Measurements from ENCODE around the gene PPP2R2D.
"Not testable (repeated sequence)": the region's sequence is repeated elsewhere in the genome, so short reads cannot be mapped to it uniquely, and the experiment has no call there.

PPP2R2D gene

GRCh38 chr10:131919461-131919860 lies 18.7 kb downstream of the PPP2R2D start:
- H3K4me1 ChIP-seq (ENCODE audit: control insufficient read depth, insufficient read depth, low read length, poor library complexity, severe bottlenecking); H3K27me3 ChIP-seq (replicated peaks; ENCODE audit: control insufficient read depth, insufficient read depth, low read length, poor library complexity, severe bottlenecking): not testable (repeated sequence)

GRCh38 chr10:131920151-131920550 lies 19.3 kb downstream of the PPP2R2D start:
- H3K4me3 ChIP-seq (ENCODE audit: insufficient read depth, low read depth, low read length, poor library complexity, severe bottlenecking): no peak overlapping the region
- no peak for DNase-seq
- no peaks in the 10 kb centered on the region for H3K27me3 ChIP-seq (replicated peaks; ENCODE audit: control insufficient read depth, insufficient read depth, low read length, poor library complexity, severe bottlenecking)
- no peaks in the 10 kb centered on the region for H3K4me1 ChIP-seq (ENCODE audit: control insufficient read depth, insufficient read depth, low read length, poor library complexity, severe bottlenecking)
- H3K36me3 ChIP-seq (ENCODE audit: control insufficient read depth, insufficient read depth, low read length): no peaks in the 10 kb centered on the region
- peaks cover 3% of the 10 kb centered on the region for H3K9me3 ChIP-seq (ENCODE audit: control insufficient read depth, low read length)
- H3K27ac ChIP-seq (ENCODE audit: insufficient read depth, low read length, poor library complexity, severe bottlenecking): no peak overlapping the region

More at GRCh38 chr10:131919461-131919860, 18.7 kb downstream of the PPP2R2D start:
- not testable (repeated sequence) for H3K4me3 ChIP-seq (ENCODE audit: insufficient read depth, low read depth, low read length, poor library complexity, severe bottlenecking); DNase-seq; H3K9me3 ChIP-seq (ENCODE audit: control insufficient read depth, low read length); H3K27ac ChIP-seq (ENCODE audit: insufficient read depth, low read length, poor library complexity, severe bottlenecking); H3K36me3 ChIP-seq (ENCODE audit: control insufficient read depth, insufficient read depth, low read length)

- Histone ChIP-seq H3K36me3 (ENCODE audit: control insufficient read depth, insufficient read depth, low read length) (no peaks in the 10 kb centered on the region), H3K27ac (ENCODE audit: insufficient read depth, low read length, poor library complexity, severe bottlenecking) (no peak overlapping the region), H3K9me3 (ENCODE audit: control insufficient read depth, low read length) (peaks cover 4% of the 10 kb centered on the region), H3K4me3 (ENCODE audit: insufficient read depth, low read depth, low read length, poor library complexity, severe bottlenecking) (no peak overlapping the region), H3K27me3 (replicated peaks; ENCODE audit: control insufficient read depth, insufficient read depth, low read length, poor library complexity, severe bottlenecking) (no peaks in the 10 kb centered on the region), H3K4me1 (ENCODE audit: control insufficient read depth, insufficient read depth, low read length, poor library complexity, severe bottlenecking) (no peaks in the 10 kb centered on the region)
- DNase-seq: no peak
Observed at GRCh38 chr10:131920693-131921092, 19.9 kb downstream of the PPP2R2D start.

- Histone ChIP-seq H3K4me1 (ENCODE audit: control insufficient read depth, insufficient read depth, low read length, poor library complexity, severe bottlenecking) (no peaks in the 10 kb centered on the region), H3K36me3 (ENCODE audit: control insufficient read depth, insufficient read depth, low read length) (no peaks in the 10 kb centered on the region), H3K27me3 (replicated peaks; ENCODE audit: control insufficient read depth, insufficient read depth, low read length, poor library complexity, severe bottlenecking) (no peaks in the 10 kb centered on the region), H3K4me3 (ENCODE audit: insufficient read depth, low read depth, low read length, poor library complexity, severe bottlenecking) (no peak overlapping the region), H3K27ac (ENCODE audit: insufficient read depth, low read length, poor library complexity, severe bottlenecking) (no peak overlapping the region), H3K9me3 (ENCODE audit: control insufficient read depth, low read length) (peaks cover 4% of the 10 kb centered on the region)
- DNase-seq: no peak
Observed at GRCh38 chr10:131921184-131921583, 20.4 kb downstream of the PPP2R2D start.

GRCh38 chr10:131923038-131923756 lies 22.4 kb downstream of the PPP2R2D start:
- Histone ChIP-seq H3K4me1 (ENCODE audit: control insufficient read depth, insufficient read depth, low read length, poor library complexity, severe bottlenecking) (peaks cover 10% of the 10 kb centered on the region), H3K27me3 (replicated peaks; ENCODE audit: control insufficient read depth, insufficient read depth, low read length, poor library complexity, severe bottlenecking) (no peaks in the 10 kb centered on the region), H3K4me3 (ENCODE audit: insufficient read depth, low read depth, low read length, poor library complexity, severe bottlenecking) (no peak overlapping the region), H3K9me3 (ENCODE audit: control insufficient read depth, low read length) (peaks cover 4% of the 10 kb centered on the region), H3K27ac (ENCODE audit: insufficient read depth, low read length, poor library complexity, severe bottlenecking) (no peak overlapping the region), H3K36me3 (ENCODE audit: control insufficient read depth, insufficient read depth, low read length) (no peaks in the 10 kb centered on the region)
- no peak for DNase-seq

GRCh38 chr10:131925011-131925649 lies 24.3 kb downstream of the PPP2R2D start:
- H3K27ac ChIP-seq (ENCODE audit: insufficient read depth, low read length, poor library complexity, severe bottlenecking): no peak overlapping the region

GRCh38 chr10:131925716-131926115 lies 24.9 kb downstream of the PPP2R2D start:
- Histone ChIP-seq H3K36me3 (ENCODE audit: control insufficient read depth, insufficient read depth, low read length) (no peaks in the 10 kb centered on the region), H3K9me3 (ENCODE audit: control insufficient read depth, low read length) (peaks cover 4% of the 10 kb centered on the region), H3K4me1 (ENCODE audit: control insufficient read depth, insufficient read depth, low read length, poor library complexity, severe bottlenecking) (peaks cover 15% of the 10 kb centered on the region), H3K4me3 (ENCODE audit: insufficient read depth, low read depth, low read length, poor library complexity, severe bottlenecking) (no peak overlapping the region), H3K27ac (ENCODE audit: insufficient read depth, low read length, poor library complexity, severe bottlenecking) (no peak overlapping the region), H3K27me3 (replicated peaks; ENCODE audit: control insufficient read depth, insufficient read depth, low read length, poor library complexity, severe bottlenecking) (no peaks in the 10 kb centered on the region)
- no peak for DNase-seq

More at GRCh38 chr10:131925011-131925649, 24.3 kb downstream of the PPP2R2D start:
- Histone ChIP-seq H3K9me3 (ENCODE audit: control insufficient read depth, low read length) (peaks cover 4% of the 10 kb centered on the region), H3K36me3 (ENCODE audit: control insufficient read depth, insufficient read depth, low read length) (no peaks in the 10 kb centered on the region), H3K4me3 (ENCODE audit: insufficient read depth, low read depth, low read length, poor library complexity, severe bottlenecking) (no peak overlapping the region), H3K4me1 (ENCODE audit: control insufficient read depth, insufficient read depth, low read length, poor library complexity, severe bottlenecking) (peaks cover 15% of the 10 kb centered on the region), H3K27me3 (replicated peaks; ENCODE audit: control insufficient read depth, insufficient read depth, low read length, poor library complexity, severe bottlenecking) (no peaks in the 10 kb centered on the region)
- DNase-seq: no peak

GRCh38 chr10:131926253-131926652 lies 25.4 kb downstream of the PPP2R2D start:
- peaks cover 15% of the 10 kb centered on the region for H3K4me1 ChIP-seq (ENCODE audit: control insufficient read depth, insufficient read depth, low read length, poor library complexity, severe bottlenecking)
- no peak overlapping the region for H3K4me3 ChIP-seq (ENCODE audit: insufficient read depth, low read depth, low read length, poor library complexity, severe bottlenecking)
- no peak overlapping the region for H3K27ac ChIP-seq (ENCODE audit: insufficient read depth, low read length, poor library complexity, severe bottlenecking)
- H3K36me3 ChIP-seq (ENCODE audit: control insufficient read depth, insufficient read depth, low read length): no peaks in the 10 kb centered on the region
- H3K27me3 ChIP-seq (replicated peaks; ENCODE audit: control insufficient read depth, insufficient read depth, low read length, poor library complexity, severe bottlenecking): no peaks in the 10 kb centered on the region
- no peak for DNase-seq
- peaks cover 4% of the 10 kb centered on the region for H3K9me3 ChIP-seq (ENCODE audit: control insufficient read depth, low read length)

- H3K9me3 ChIP-seq (ENCODE audit: control insufficient read depth, low read length): peaks cover 4% of the 10 kb centered on the region
- H3K36me3 ChIP-seq (ENCODE audit: control insufficient read depth, insufficient read depth, low read length): no peaks in the 10 kb centered on the region
- H3K4me3 ChIP-seq (ENCODE audit: insufficient read depth, low read depth, low read length, poor library complexity, severe bottlenecking): no peak overlapping the region
- peaks cover 15% of the 10 kb centered on the region for H3K4me1 ChIP-seq (ENCODE audit: control insufficient read depth, insufficient read depth, low read length, poor library complexity, severe bottlenecking)
- H3K27ac ChIP-seq (ENCODE audit: insufficient read depth, low read length, poor library complexity, severe bottlenecking): no peak overlapping the region
- no peak for DNase-seq
- no peaks in the 10 kb centered on the region for H3K27me3 ChIP-seq (replicated peaks; ENCODE audit: control insufficient read depth, insufficient read depth, low read length, poor library complexity, severe bottlenecking)
Observed at GRCh38 chr10:131926743-131927595, 26.2 kb downstream of the PPP2R2D start.

Measured in effector memory CD4-positive, alpha-beta T cell (primary cell).